Lower leg skin (tissue), 4 donors: ENCODE data around the gene GRID2. TPM values are rescaled to one million over a fixed set of nuclear protein-coding genes. Genes with fewer than 3 reads are reported as not detected.

ENCODE experiments used
- DNase-seq, 2 donors: peaks; one replicate each; pipeline ENCODE4 v3.0.0-alpha.2; 2019; ENCODE audit warnings: low spot score in 2 of 2
- H3K4me3 ChIP-seq: fragments of 200-600 bp; sonication (generic); 2 replicates; pipeline ENCODE4 v1.5.1; 2017; ENCODE audit warnings: mild to moderate bottlenecking, low read depth; ENCODE audit not compliant: poor library complexity, severe bottlenecking
- POLR2A ChIP-seq, 2 donors: fragments of 450-650 bp; IDR thresholded peaks; one replicate each; pipeline ENCODE4 v1.6.1; 2016 to 2017; ENCODE audit warnings: antibody characterized with exemption in 2 of 2, mild to moderate bottlenecking in 1 of 2, moderate library complexity in 1 of 2
- WGBS, 2 donors: methylation state at CpG; one replicate each; pipeline ENCODE4 v1.1.5; 2018; 5-methylcytosine and 5-hydroxymethylcytosine counted together
- intact Hi-C: fragments of 100-400 bp; cut with DNase I; formaldehyde crosslinking; loops from one replicate; pipeline ENCODE4 v1.15.0; 2023; ENCODE audit warnings: low total_unique reads
- total RNA-seq, 4 donors: library from RNA; depleted of rRNA; stranded (reverse); fragments of >200 nt; gene quantifications; one replicate each; pipeline ENCODE4 v1.1.0, GENCODE V29; 2016
- TF ChIP-seq, protein P1 (sequence below), 3 donors: fragments of 450-650 bp; IDR thresholded peaks; one replicate each; pipeline ENCODE4 v1.5.1; 2016; ENCODE audit warnings: antibody characterized with exemption in 3 of 3, mild to moderate bottlenecking in 3 of 3, moderate library complexity in 2 of 3

The GRID2 gene
- total RNA-seq, 4 donors from 2014 or later = not detected

DNA sequence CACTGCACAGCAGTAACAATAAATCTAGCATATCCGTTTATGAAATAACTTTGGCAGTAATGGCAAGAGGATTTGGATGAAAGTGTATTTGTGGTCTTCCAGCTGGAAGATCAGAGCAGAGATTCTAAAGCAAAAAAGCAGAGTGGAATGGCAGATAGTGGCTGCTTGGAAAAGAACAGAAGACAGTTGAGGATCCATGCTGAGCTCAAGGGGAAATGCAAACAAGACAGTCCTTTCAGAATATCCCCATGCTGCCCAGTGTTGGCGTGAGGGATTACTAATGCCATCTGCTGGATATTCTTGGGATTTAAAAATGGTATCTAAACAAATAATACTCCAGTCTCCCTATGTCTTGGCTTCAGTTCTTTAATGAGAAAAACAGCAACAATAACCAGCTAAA is 895.7 kb downstream of the GRID2 start:
- TF ChIP-seq, protein P1, sequence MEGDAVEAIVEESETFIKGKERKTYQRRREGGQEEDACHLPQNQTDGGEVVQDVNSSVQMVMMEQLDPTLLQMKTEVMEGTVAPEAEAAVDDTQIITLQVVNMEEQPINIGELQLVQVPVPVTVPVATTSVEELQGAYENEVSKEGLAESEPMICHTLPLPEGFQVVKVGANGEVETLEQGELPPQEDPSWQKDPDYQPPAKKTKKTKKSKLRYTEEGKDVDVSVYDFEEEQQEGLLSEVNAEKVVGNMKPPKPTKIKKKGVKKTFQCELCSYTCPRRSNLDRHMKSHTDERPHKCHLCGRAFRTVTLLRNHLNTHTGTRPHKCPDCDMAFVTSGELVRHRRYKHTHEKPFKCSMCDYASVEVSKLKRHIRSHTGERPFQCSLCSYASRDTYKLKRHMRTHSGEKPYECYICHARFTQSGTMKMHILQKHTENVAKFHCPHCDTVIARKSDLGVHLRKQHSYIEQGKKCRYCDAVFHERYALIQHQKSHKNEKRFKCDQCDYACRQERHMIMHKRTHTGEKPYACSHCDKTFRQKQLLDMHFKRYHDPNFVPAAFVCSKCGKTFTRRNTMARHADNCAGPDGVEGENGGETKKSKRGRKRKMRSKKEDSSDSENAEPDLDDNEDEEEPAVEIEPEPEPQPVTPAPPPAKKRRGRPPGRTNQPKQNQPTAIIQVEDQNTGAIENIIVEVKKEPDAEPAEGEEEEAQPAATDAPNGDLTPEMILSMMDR (IDR thresholded peaks at IDR 0.05) = no peak
- no peak for TF ChIP-seq POLR2A (IDR thresholded peaks at IDR 0.05)
- no peak overlapping the region for H3K4me3 ChIP-seq
- WGBS, 2 donors = 30 to 40% methylated on average over 2 of the region's 2 CpGs
- intact Hi-C loops = no loop called here
- DNase-seq = no peak

DNA sequence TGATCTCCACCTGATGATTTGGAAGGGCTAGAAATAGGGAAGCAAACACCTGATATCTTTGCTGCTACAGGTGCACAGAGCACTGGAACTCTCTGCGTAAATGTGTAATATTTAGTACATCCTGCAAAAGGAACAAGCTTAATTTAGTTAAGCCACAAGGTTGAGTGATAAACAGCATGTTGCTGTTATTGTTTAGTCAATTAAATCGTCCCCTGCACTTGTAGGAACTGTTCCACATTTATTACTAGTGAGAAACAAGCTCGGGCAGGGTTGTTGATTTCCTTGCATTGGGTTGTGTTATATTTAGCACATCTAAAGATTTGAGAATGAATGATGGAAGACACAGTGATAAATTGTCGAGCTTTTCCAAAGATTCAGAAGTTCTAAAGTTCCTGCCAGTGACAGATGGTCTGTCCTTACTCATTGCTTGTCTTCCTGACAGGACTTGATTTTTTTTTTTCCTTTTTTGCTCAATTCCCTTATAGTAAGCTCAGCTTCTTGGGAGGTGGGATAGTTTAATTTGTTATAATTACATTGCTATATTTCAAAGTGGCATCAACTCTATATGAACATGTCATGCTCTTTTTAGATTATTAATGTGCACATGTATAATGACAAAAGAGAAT is 897.8 kb downstream of the GRID2 start:
- H3K4me3 ChIP-seq = no peak overlapping the region
- no peak for DNase-seq
- TF ChIP-seq, protein P1 (IDR thresholded peaks at IDR 0.05) = no peak
- no peak for TF ChIP-seq POLR2A (IDR thresholded peaks at IDR 0.05)
- WGBS, 2 donors = 21 to 30% methylated on average over 4 of the region's 4 CpGs
- intact Hi-C loops = no loop called here

DNA sequence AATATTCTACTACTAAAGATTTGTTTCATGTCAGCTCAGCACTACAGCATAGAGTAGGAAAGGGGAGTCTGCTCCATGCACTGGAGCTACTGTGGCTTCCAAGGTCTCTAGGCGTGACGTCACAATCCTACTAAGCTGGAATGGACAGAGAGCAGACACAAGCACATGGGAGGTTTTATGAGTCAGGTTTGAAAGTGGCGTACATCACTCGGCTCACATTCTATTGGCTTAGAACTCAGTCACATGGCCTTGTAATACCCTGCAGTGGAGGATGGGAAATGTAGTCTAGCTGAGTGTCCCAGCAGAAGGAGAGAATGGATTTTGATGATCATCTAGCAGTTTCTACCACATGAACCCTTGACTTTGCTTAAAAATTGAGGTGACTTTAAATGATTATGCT is 899.9 kb downstream of the GRID2 start:
- 80 to 85% methylated on average over 4 of the region's 4 CpGs for WGBS, 2 donors
- H3K4me3 ChIP-seq = no peak overlapping the region
- no peak for DNase-seq
- intact Hi-C loops = no loop called here
- no peak for TF ChIP-seq POLR2A (IDR thresholded peaks at IDR 0.05)
- TF ChIP-seq, protein P1 (IDR thresholded peaks at IDR 0.05) = no peak

DNA sequence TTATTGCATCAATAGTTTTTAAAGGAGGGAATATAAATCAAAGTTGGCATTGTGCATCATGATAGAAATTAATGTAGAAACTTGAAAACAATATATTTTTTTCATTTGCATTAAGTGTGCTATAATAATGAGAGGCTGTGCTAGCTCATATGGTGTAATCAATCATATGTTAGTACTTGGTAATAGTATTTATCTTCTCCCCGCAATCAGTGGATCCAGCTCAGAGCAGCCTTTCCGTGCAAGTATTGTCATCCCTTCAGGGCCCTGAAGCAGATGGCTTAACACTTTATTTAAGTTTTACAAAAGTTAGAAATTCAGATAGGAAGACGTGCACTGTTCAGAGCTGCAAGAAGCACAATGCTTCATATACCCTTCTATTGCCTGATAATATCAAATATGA is 908.5 kb downstream of the GRID2 start:
- intact Hi-C loops = no loop called here
- H3K4me3 ChIP-seq = no peak overlapping the region
- WGBS, 2 donors = 79 to 80% methylated on average over 3 of the region's 3 CpGs
- DNase-seq = no peak
- TF ChIP-seq, protein P1 (IDR thresholded peaks at IDR 0.05) = no peak
- TF ChIP-seq POLR2A (IDR thresholded peaks at IDR 0.05) = no peak

DNA sequence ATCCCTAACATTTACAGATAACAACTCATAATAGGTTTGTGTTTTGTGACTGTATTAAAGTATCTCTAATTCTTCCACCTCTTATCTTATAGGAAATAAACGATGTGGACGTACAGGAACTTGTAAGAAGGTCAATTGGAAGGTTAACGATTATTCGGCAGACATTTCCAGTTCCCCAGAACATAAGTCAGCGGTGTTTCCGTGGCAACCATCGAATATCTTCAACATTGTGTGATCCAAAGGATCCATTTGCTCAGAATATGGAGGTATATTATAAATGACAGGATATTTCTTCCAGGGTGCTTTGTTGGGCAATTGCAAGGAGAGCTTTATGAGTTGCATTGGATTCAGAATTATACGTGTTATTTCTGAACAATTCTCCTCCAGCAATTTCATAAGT is 912.9 kb downstream of the GRID2 start:
- no peak overlapping the region for H3K4me3 ChIP-seq
- 82 to 87% methylated on average over 8 of the region's 8 CpGs for WGBS, 2 donors
- intact Hi-C loops = no loop called here
- TF ChIP-seq POLR2A (IDR thresholded peaks at IDR 0.05) = no peak
- TF ChIP-seq, protein P1 (IDR thresholded peaks at IDR 0.05) = no peak
- DNase-seq = no peak

DNA sequence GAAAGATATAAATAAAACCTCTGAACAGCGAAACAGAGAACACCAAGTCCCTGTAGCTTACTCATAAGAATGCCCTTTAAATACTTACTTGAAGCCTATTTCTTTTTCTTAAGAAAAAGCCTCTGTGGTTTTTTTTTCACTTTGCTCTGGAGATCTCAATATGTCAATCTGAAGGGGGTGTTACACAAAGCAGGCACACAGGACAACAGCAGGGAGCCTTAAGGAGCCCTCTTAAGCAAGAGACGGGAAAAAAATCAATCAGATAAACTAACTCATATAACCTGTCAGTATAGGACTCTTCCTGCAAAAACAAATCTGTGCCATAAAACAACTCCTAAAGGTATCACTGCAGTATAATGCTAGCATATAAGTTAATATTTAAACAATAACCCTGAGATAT is 913.7 kb downstream of the GRID2 start:
- 73% methylated on average over 2 of the region's 2 CpGs for WGBS, 2 donors
- intact Hi-C loops = no loop called here
- TF ChIP-seq, protein P1 (IDR thresholded peaks at IDR 0.05) = no peak
- TF ChIP-seq POLR2A (IDR thresholded peaks at IDR 0.05) = no peak
- DNase-seq = no peak
- no peak overlapping the region for H3K4me3 ChIP-seq
